Nephron progenitor cell (in vitro differentiated cells): Measurements from ENCODE around the gene ACVR1C.
A peak's percentile ranks its signal among the peaks of the same experiment; 100 is the strongest.

Source experiments
- DNase-seq: peaks from one replicate; pipeline ENCODE4 v3.0.0; 2021
- H3K27ac Mint-ChIP-seq: 2 replicates; pipeline ENCODE4 v1.8.0; 2021; ENCODE audit warnings: mild to moderate bottlenecking, moderate library complexity, mixed read lengths
- H3K27me3 Mint-ChIP-seq: 2 replicates; pipeline ENCODE4 v1.8.0; 2021; ENCODE audit warnings: mild to moderate bottlenecking, low read depth, mixed read lengths; ENCODE audit not compliant: poor library complexity
- H3K36me3 Mint-ChIP-seq: 2 replicates; pipeline ENCODE4 v1.8.0; 2021; ENCODE audit warnings: low read depth, mixed read lengths
- H3K4me1 Mint-ChIP-seq: 2 replicates; pipeline ENCODE4 v1.8.0; 2021; ENCODE audit warnings: mixed read lengths
- H3K4me3 Mint-ChIP-seq: 2 replicates; pipeline ENCODE4 v1.8.0; 2021; ENCODE audit warnings: mild to moderate bottlenecking, moderate library complexity, mixed read lengths
- H3K9me3 Mint-ChIP-seq: 2 replicates; pipeline ENCODE4 v1.8.0; 2021; ENCODE audit warnings: mild to moderate bottlenecking, moderate library complexity, mixed read lengths
- TF ChIP-seq, protein P1 (sequence below): fragments of 200-600 bp; sonication (generic); IDR thresholded peaks from 2 replicates; pipeline ENCODE4 v1.5.0; 2021; ENCODE audit warnings: antibody characterized with exemption

Gene ACVR1C

DNA sequence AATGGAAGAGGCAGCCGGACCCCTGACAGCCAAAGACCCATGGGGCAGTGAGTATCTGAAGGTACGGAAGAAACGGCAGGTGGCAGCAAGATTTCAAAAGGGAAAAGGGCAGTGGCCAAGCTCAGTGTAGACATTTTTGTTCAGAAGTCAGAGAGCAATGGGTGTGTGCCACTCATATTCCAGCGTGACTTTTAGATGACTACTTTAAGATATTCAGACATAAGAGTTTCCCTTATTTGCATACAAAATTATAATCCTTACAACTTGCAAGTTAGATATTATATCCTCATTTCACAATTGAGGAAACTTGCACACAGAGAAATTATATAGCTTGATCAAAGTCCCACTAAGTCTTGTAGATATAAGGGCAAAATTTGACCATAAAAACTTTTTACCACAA, 124.0 kb downstream of the ACVR1C start:
- no peak for DNase-seq
- Mint-ChIP-seq H3K27ac (no peak overlapping the region), H3K4me3 (no peak overlapping the region), H3K9me3 (peaks cover 16% of the 10 kb centered on the region), H3K36me3 (no peaks in the 10 kb centered on the region), H3K27me3 (no peaks in the 10 kb centered on the region), H3K4me1 (no peaks in the 10 kb centered on the region)
- TF ChIP-seq, protein P1, sequence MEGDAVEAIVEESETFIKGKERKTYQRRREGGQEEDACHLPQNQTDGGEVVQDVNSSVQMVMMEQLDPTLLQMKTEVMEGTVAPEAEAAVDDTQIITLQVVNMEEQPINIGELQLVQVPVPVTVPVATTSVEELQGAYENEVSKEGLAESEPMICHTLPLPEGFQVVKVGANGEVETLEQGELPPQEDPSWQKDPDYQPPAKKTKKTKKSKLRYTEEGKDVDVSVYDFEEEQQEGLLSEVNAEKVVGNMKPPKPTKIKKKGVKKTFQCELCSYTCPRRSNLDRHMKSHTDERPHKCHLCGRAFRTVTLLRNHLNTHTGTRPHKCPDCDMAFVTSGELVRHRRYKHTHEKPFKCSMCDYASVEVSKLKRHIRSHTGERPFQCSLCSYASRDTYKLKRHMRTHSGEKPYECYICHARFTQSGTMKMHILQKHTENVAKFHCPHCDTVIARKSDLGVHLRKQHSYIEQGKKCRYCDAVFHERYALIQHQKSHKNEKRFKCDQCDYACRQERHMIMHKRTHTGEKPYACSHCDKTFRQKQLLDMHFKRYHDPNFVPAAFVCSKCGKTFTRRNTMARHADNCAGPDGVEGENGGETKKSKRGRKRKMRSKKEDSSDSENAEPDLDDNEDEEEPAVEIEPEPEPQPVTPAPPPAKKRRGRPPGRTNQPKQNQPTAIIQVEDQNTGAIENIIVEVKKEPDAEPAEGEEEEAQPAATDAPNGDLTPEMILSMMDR, result no peak

DNA sequence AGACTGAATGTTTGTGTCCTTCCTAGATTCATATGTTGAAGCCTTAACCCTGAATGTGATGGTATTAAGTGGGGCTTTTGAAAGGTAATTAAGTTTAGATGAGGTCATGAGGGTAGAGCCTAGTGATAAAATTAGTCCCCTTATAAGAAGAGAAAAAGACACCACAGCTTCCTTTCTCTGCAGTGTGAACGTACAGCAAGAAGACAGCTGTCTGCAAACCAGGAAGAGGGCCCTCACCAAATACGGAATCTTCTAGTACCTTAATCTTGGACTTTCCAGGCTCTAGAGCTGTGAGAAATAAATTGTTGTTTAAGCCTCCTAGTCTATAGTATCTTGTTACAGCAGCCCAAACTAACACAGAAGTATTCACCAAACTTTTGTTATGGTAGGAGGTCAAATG, 127.6 kb downstream of the ACVR1C start:
- Mint-ChIP-seq H3K4me1 (peaks cover 12% of the 10 kb centered on the region), H3K27me3 (no peaks in the 10 kb centered on the region), H3K27ac (peak overlapping the region; percentile 1), H3K36me3 (no peaks in the 10 kb centered on the region), H3K4me3 (no peak overlapping the region), H3K9me3 (peaks cover 12% of the 10 kb centered on the region)
- TF ChIP-seq, protein P1, result no peak
- no peak for DNase-seq

DNA sequence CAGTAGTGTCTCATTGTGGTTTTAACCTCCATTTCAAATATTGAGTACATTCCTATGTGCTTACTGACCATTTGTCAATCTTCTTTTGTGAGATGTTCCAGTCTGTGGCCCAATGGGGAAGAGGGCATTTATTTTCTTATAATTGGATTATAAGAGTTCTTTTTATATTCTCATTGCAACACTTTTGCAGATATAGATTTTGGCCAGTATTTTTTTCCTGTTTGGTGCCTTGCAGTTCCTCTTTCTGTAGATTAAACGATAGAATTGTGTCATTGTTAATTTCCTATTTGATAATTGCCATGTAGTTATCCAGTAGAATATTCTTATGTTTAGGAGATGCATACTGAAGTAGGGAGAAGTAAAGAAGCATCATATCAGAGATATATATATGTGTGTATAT, 128.3 kb downstream of the ACVR1C start:
- TF ChIP-seq, protein P1, result no peak
- H3K36me3 Mint-ChIP-seq, result no peaks in the 10 kb centered on the region
- H3K4me3 Mint-ChIP-seq, result no peak overlapping the region
- no peak overlapping the region for H3K27ac Mint-ChIP-seq
- H3K27me3 Mint-ChIP-seq, result no peaks in the 10 kb centered on the region
- H3K9me3 Mint-ChIP-seq, result peaks cover 6% of the 10 kb centered on the region
- DNase-seq, result no peak
- peaks cover 12% of the 10 kb centered on the region for H3K4me1 Mint-ChIP-seq

DNA sequence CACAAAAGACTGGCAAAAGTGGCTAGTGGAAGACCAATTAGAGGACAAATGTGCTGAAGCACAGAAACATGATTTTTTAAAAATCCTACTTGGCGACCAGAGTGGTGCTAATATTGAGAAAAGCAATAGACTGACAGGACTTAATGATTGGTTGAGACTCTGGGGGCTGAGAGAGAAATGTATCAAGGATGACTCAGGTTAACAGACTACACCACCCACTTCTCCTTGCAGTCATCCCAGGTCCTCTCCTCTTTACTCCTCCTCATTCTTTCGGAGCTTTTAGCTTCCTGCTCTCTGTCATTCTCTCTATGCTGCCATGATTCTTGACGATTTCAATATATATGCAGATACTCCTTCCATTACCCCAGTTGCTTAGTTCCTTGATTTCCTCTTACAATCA, 130.2 kb downstream of the ACVR1C start:
- H3K27ac Mint-ChIP-seq, result no peak overlapping the region
- H3K4me1 Mint-ChIP-seq, result peaks cover 12% of the 10 kb centered on the region
- no peaks in the 10 kb centered on the region for H3K36me3 Mint-ChIP-seq
- H3K9me3 Mint-ChIP-seq, result no peaks in the 10 kb centered on the region
- H3K4me3 Mint-ChIP-seq, result no peak overlapping the region
- TF ChIP-seq, protein P1, result no peak
- no peak for DNase-seq
- H3K27me3 Mint-ChIP-seq, result no peaks in the 10 kb centered on the region

DNA sequence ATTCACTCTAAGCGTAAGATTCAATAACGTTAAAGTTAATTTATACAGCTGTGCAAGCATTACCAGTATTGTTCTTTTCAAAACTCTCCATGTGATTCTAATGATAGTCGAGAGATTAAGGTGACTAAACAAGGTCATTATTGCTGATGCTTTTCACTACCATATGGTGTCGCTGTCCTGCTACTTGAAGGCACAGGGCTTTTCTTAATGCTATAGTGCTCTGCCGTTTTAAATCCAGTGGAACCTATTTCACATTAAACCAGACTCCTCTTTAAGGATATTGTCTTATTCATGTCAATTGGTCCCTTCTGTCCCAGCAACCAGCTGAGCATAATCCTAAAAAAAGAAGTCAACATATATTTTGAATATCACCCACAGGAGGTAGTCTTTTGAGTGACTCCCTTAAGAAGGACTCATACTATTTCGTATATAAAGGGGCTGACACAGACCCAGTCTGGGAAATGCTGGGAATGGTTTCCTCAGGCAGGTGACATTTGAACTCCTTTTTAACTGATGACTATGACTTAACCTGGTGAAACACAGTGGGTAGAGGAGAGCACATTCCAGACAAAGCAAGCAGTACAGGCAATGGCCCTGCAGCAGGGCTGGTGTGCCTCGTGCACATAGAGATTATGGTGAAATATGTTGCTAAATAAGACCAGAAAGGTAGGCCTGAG, 130.9 kb downstream of the ACVR1C start:
- peak; percentile 10 for DNase-seq
- Mint-ChIP-seq H3K27ac (no peak overlapping the region), H3K4me3 (no peak overlapping the region), H3K4me1 (peaks cover 12% of the 10 kb centered on the region), H3K36me3 (no peaks in the 10 kb centered on the region), H3K27me3 (no peaks in the 10 kb centered on the region), H3K9me3 (no peaks in the 10 kb centered on the region)
- TF ChIP-seq, protein P1, result peak; percentile 84

DNA sequence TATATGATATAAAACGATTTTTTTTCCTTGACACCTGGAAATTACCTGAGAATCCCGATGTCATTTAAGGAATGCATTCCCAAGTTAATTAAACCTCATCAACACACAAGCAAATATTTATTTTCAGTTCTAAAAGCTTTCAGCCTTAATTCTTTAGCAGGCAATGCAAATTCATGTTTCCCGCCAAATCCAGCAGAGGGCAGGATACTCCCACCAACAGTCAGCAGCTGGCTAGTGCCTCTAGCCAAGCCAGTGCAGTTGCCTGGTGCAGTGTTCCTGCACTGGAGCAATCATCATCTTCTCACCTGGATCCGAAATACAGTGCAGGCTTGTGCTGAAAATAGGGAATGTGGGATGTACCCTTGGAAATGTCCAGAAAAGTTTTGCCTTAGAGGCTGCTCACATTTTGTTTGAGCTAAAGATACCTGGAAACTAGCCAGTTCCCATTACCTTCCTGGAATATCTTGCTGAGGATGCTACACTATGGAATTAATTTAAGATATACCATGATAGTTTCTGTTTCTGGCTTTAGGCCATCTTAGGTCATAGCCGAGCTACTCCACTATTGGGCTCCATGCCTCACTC, 136.4 kb downstream of the ACVR1C start:
- Mint-ChIP-seq H3K27ac (no peak overlapping the region), H3K4me3 (no peak overlapping the region), H3K4me1 (peaks cover 10% of the 10 kb centered on the region), H3K36me3 (no peaks in the 10 kb centered on the region), H3K9me3 (no peaks in the 10 kb centered on the region), H3K27me3 (no peaks in the 10 kb centered on the region)
- peak; percentile 65 for DNase-seq
- TF ChIP-seq, protein P1, result peak; percentile 73
